T-helper 9 cell (primary cell): ENCODE data around the gene PMFBP1.

Experiments used
- DNase-seq: peaks from one replicate; pipeline ENCODE4 v3.0.0-alpha.2; 2020

Gene PMFBP1

DNA sequence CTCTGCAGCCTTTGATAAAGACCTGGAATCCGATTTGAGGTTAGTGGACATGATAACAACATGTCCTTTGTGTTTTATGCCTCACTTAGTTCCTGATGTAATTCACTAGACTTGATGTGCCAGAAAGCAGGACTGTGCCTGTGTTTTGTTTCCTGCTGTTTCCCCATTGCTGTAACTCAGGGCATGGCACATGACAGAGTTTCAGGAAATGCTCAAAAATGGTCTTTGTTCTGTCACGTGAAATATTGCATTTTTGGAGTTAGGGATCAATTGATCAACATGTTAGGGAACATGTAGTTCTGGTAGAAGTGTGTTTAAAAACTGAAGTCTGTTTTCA lies 45.6 kb downstream of the PMFBP1 start:
- DNase-seq = no peak

DNA sequence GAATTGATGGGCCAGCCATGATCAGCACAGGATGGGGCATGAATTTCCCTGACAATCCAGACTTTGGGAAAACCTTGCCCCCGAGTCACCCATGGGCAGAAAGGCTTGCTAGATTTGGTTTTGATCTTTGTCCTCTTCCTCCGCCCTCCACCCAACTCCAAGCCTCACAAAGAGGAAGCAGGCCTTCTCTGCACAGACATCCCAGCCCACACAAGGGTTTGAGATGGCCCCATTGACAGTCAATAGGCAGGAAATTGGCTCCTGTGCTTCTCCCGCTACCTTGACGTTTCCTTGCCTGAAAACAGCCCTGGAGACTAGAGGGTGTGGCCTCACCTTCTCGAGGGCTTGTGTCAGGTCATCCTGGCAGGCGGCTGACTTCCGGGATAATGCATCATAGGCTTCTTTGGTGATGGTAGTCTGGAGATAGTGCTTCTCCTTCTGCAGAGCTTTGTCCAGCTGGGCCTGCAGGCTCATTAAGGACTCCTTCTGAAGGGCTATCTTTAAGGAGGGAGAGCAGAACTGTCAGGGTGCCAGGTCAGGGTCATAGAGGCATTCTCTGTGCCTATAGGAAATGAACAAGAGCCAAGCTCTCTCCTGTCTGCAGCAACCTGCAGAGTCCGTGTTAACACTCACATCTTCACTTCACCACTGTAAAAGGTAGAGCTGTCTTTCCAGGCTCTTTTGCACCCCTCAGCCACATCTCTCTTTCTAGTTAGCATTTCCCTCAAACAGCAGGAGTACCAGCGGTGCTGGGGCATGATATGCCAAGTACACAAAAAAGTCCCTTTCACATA lies 46.1 kb downstream of the PMFBP1 start:
- DNase-seq = no peak

DNA sequence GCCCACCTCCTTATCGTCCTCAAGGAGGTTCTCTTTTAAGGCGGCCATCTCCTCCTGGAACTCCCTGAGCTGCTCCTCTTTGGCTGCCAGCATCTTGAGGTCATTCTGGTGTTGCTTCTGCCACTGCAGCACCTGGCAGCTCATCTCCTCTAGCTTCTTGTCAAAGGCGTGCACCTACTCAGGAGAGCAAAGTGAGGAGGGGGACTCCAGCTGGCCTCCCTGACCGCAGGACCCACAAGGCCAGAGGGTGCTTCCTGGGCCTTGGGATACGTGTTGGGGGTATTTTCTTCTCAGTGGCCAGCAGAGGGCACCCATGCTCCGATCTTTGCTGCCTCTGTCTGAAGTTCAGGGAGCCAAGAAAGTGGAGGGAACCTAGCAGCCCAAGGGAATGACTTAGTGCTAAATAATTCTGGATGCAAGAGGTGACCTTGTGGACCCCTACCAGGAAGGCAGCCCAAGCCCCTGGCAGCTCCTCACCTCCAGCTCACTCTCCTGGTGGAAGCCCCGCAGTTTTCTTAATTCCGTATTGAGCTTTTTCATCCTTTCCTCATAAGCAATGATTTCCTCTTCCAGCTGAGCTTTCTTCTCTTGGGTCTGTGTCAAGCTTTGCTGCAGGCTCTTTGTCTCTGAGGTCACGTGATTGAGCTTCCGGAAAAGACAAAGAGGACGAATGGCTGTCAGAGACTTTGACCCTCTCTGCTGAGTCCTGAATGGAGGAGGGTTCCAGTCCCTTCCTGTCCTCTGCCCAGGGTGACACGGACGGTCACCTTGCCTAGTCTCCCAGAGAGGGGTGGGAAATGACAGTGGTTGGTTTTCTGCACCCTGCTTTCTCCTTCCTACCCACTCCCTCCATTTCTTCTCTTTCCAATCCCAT lies 47.0 kb downstream of the PMFBP1 start:
- peak; percentile 54 for DNase-seq

DNA sequence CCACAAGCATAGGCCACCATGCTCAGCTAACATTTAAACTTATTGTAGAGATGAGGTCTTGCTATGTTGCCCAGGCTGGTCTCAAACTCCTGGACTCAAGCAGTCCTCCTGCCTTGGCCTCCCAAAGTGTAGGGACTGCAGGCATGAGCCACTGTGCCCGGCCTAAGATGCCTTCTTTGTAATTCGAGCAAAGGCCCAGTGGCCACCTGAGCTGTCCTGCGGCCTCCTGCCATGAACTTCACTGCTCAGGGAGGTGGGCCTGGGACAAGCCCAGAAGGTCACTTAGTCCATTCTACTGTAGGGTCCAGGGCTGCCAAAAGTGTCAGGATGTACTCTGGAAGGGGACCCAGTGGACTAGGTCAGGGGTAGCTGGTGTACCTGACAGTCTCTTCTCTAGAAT lies 47.8 kb downstream of the PMFBP1 start:
- no peak for DNase-seq

DNA sequence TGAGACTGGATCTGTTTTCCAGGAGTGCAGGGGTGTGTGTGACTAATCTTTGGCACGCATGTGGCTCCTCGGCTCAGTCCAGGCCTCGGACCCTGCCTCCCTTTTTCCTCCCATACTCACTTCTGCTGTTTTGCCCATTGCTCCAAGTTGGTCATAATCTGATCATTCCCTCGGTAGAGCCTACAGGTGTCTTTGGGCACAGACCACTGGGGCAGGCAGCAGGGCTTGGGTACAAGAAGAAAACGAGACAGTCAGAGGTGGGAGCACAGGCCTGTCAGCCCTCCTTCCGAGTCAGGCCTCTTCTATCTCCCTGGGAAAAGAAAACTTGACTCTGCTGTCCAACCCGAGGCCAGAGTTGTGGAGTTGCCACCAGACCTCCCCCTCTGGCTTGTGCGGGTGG lies 48.5 kb downstream of the PMFBP1 start:
- no peak for DNase-seq

DNA sequence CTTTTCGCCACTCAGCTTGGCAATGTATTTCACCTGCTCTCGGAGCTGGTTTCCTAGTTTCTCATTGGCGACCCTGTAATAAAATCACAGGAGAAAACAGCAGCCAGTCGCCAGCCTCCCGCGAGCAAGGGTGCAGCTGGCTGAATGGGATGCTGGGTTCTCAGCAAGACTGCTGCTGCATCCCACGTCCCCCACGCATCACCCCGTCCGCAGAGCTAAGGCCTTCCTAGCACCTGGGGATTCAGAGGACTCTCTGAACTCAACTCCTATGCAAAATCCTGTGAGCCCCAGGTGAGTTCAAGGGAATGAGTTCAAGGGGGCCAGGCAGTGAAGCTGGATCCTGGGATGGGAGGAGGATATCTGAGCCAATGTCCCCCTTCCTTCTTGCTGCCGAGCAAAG lies 49.0 kb downstream of the PMFBP1 start:
- DNase-seq = no peak

DNA sequence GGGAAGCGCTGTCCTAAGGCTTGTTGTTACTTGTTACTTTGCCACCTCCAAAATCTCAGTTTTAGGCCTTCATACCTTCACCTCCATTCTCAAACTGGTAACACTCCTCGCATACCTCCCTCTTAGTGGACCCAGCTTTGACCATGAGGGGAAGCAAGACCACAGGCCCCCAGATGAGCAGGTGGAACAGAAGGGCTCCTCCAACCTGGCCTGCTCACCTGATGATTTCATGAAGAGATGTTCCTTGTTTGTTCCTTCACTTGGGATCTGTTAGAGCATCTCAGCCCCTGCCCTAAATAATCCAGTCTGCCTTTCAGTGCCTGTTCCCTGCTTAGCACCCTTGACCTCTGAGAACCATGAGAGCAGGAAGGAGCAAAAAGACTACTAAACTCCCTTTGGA lies 49.6 kb downstream of the PMFBP1 start:
- DNase-seq = no peak

DNA sequence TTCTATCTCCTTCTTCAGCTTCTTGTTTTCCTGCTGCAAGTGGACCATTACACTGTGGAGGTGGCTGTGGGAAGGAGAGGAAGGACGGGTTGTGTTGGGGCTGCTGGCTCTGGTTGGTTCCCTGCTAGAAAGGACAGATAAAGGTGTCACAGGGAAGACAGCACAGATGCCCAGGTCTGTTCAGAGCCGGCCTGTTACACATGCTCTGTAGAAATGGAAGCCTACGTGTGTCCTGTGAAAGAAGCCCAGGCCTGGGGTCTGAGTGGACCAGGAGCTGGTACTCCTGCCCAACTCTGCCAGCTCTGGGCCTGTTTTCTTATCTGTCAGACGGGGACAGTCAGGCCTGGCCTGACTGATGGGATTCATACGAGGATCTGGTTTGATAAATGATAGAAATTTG lies 51.9 kb downstream of the PMFBP1 start:
- no peak for DNase-seq

DNA sequence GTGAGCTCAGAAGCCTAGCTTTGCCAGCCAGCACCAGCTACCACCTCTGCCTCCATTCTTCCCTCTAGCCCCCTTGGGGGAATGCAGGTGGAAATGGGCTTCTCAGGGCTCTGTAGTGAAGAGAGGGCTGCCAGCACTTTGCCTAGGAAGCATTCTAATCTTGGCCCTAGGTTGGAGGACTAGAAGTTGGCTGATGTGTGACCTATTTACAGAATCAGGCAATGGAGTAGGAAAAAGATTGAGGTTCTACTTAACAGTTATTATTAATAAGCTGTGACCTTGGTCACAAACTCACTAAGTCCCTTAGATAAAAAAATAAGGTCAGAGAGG lies 58.4 kb downstream of the PMFBP1 start:
- no peak for DNase-seq

DNA sequence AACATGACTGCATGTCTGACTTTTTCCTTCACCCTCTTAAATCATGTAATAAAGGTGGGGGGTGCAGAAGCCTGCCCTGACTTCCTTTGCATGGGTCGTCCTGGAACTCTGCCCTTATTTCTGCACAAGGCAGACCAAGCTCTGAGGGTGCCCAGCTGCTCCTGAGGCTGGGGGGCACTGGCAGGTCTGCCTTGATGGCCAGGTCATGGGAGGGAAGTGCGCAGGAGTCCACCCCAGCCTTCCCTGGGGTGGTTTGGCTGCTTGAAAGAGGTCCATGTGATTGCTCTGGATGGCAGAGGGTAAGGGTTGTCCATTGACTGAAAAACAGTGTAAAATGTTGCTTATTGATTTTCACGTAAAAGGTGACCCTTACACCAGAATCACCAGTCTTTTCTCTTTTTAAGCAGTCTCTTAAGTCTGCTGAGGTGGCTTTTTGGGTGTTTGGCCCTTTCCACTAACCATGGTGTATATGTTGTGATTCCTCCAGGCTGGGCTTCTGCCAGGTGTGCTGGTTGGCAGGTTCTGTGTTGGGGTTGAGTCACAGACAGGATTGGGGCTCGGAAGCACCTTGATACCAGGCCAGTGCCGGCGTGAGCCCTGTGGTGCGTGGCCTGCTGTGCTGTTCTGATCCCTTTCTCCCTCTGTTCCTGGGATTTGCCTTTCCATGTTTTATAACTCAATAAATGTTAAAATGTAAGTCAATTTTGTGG lies 58.9 kb downstream of the PMFBP1 start:
- DNase-seq = no peak

DNA sequence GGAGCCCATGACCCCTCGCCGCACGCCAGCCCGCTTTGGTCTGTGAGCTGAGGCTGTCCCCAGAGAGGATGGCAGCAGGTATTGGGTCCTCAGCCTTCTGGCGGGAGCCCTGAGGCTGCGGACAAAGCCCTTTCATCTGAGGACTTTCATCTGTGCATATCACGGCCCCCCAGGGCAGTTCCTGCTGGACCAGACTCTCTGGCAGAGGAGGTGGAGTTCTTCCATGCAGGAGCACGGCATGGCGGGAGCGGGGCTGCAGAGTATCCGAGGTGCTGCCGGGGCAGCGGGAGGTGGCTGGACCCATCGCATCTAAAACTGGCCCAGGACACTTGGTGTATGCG lies 59.5 kb downstream of the PMFBP1 start:
- DNase-seq = no peak

DNA sequence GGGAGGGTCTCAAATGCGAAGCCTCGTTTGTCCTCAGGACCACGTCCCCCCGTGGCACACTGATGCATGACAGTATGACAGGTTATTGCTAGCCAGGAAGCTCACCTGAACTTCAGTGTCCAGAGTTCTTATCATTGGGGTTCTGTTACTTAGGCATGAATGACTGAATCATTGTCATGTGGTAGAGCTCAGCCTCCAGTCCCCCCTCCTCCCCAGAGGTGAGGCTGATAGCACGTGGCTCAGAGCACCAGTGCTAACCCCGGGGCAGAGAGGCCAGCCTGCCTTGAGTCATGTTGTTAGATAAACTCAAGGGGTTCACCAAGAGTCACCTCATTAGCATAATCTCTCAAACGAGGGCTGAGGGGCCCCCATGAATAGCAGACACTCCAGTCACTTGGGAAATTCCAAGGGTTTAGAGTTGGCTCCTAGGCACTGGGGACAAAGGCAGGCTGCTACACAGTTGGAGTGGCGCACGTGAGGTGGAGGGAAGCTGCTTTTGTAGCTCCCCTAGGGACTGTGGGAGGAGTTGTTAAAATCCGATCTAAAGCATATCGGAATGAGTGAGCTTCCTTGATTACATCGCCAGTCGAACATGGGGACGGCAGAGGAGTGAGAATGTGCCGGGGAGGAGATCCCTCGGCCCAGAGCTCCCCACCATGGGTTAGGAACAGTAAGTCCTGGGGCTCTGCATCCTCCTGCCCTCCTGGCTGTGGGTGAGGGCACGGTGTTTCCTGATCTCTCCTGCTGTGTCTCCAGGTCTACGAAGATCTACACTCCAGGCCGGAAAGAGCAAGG lies 60.1 kb downstream of the PMFBP1 start:
- no peak for DNase-seq

DNA sequence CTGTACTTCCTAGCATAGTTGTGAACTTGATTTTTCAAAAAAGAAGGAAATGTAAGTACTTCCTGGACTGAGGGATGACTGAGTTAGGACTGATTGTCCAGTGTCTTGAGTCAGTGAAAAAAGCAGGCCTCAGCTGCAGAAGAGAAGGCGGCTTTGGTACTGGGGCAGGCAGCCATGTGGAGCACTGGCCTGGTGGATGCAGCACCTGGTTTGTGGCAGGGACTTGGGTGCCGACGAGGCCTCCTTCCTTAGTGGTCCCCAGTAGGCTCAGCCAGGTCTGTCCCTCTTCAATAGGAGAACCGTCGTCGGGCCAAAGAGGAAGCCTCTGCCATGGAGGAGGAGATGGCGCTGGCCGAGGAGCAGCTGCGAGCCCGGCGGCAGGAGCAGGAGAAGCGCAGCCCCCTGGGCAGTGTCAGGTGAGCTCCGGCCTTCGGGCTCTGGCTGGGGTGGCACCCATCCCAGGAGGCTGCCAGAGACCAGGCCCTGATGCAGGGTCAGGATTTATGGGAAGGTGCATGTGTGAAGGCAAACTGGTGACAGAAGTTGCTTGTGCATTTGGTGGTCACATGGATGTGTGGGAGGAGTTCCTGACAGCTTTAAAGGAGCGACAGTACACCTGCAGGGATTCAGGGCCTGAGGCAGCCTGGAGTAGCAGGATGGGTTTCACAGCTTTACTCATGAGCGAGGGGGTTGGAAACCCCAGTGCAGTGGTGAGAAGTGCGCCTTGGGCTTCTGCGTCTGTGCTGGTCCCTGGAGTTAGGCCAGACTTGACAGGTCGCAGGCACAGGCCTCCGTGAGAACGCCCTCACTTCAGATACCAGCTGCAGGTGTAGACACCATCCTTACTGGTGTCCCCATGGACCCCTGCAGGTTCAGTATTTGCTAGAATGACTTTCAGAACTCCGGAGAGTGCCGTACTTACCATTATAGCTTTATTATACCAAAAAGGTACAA lies 61.0 kb downstream of the PMFBP1 start:
- no peak for DNase-seq

DNA sequence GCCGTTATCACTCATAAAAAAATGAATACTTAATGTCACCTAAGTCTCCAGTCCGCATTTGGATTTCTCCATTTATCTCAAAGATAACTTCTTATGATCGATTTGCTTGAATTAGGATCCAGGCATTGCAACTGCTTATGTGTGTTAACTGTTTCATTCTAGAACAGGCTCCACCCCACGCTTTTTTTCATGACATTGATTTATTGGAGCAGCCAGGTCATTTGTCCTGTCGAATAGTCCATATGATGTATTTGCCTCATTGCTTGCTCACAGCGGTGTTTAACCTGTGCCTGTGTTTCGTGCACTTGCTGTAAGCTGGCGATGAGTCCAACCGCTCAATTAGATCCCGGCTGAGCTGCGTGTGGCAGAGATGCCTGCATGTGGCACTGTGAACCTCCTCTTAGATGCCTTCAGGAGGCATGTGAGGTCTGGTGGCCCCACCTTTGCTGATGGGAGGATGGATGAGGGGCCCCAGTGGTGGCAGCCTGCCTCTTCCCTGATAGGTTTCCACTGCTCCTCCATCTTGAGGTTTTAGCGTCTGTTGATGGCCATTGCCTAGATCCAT lies 61.9 kb downstream of the PMFBP1 start:
- DNase-seq = no peak

DNA sequence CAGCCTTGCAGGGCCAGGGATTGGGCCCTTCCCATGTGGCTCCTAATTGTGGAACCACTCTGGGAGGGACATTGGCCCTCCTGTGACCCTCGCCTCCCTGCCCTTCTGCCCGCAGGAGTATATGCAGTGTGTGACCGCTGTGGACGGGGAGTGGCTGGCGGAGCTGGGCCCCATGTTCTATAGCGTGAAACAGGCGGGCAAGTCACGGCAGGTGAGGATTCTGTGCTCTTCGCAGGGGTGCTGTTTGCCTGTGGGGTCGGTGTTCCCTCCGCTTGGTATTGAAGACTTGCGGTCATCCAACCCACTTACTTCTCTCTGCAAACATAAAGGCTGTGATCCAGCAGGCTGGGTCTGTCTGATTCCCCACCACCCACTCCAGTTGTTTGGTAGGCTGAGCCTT lies 62.7 kb downstream of the PMFBP1 start:
- no peak for DNase-seq

DNA sequence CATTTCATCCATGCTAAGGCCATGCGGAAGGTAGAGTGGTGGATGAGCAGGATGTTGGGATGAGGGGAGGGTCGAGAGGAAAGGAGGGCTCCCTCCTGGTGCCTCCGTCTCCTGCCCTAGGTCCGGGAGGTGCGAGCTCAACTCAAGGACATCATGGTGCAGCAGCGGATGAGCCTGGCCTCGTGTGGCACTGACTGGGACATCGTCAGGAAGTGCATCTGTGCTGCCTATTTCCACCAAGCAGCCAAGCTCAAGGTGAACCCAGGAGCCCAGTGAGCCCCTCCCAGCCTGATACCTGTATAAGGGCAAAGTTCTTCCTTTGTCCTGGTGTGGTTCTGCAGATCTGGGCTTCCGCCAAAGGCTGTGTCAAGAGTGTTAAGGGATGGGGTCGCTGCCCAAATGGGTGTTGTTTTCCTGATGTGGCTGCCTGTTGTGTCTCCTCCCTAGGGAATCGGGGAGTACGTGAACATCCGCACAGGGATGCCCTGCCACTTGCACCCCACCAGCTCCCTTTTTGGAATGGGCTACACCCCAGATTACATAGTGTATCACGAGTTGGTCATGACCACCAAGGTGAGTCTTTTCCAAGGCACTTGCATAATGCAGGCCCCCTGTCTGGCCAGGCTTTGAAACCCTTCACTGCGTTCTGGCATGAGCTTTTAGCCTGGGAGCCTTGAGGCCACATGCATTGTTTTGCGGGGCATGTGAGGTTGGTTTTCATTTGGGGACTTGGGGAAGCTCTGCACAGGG lies 63.4 kb downstream of the PMFBP1 start:
- DNase-seq = no peak

DNA sequence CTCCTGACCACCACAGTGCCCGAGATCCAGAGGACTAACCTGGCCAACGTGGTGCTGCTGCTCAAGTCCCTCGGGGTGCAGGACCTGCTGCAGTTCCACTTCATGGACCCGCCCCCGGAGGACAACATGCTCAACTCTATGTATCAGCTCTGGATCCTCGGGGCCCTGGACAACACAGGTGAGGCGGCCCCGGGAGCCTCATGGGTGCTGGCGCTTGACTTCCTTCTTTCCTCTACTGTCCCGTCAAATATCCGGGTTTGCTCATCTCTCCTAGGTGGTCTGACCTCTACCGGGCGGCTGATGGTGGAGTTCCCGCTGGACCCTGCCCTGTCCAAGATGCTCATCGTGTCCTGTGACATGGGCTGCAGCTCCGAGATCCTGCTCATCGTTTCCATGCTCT lies 64.6 kb downstream of the PMFBP1 start:
- no peak for DNase-seq

DNA sequence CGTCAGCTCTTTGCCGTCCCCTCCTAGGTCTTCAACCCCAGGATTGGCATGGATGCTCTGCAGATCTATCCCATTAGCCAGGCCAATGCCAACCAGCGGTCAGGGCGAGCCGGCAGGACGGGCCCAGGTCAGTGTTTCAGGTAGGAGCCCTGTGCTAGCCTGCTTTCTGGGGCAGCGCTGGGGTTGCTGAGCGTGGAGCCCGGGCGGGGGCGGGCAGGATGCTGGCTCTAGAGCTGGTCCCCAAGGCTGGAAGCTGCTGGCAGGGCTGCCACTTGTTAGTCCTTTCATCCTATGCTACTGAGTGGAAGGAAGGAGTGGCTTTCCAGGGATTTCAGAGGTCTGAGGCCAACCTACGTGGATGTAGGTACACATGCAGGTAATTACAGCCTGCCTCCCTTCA lies 66.0 kb downstream of the PMFBP1 start:
- DNase-seq = no peak

DNA sequence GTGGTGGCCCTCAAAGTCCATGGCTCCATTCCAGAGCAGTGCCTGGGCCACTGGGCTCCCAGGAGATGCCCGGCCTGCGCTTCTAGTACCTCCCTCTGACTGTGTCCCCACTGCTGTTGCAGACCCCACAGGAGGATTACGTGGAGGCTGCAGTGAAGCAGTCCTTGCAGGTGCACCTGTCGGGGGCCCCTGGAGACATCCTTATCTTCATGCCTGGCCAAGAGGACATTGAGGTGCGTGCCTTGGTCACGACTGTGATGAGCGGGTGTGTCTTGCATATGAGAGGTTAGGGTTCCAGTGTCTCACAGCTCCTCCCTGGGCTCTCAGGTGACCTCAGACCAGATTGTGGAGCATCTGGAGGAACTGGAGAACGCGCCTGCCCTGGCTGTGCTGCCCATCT lies 67.0 kb downstream of the PMFBP1 start:
- no peak for DNase-seq

DNA sequence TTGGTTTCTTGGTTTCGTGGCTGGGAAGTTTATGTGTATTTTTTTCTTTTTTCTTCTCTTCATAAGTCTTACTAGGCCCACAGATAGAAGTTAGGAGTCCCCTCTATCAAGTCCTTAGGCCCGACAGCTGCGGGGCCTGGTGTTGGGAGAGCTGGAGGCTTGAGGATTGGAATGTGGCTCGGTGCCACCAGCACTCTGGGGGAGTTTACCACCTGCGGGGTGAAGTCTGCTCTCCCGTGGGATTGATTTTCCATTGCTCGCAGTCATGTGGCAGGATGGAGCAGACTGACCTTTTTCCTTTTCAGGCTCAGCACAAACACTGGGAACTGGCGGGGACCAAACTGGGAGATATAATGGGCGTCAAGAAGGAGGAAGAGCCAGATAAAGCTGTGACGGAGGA lies 70.8 kb downstream of the PMFBP1 start:
- no peak for DNase-seq

DNA sequence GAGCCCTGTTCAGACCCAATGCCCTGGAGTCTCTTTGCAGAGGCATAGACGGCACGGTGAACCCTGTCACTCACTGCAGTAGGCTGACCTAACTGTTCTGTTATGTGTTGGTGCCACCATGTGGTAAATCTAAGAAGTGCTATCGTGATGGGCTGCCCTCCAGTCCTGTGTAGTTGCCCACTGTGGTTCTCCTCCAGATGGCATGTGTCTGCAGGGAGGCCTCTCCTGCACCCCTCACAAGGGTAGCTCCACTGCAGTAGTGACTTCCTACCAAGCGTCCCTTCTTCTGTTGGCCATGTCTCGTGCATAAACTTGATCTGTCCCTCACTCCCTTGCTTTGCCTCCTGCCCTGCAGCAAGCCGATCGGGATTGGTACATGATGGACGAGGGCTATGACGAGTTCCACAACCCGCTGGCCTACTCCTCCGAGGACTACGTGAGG lies 72.6 kb downstream of the PMFBP1 start:
- peak; percentile 9 for DNase-seq
